Ishikawa (cell line): ENCODE data around the gene DBX1.

ENCODE experiments used
- EP300 ChIP-seq: IDR thresholded peaks from 2 replicates; pipeline ENCODE4 v1.6.1; 2012; ENCODE audit warnings: borderline replicate concordance
- TF ChIP-seq, protein P1 (sequence below): IDR thresholded peaks from 2 replicates; pipeline ENCODE4 v1.6.1; 2012; ENCODE audit warnings: low read depth, mild to moderate bottlenecking

DNA sequence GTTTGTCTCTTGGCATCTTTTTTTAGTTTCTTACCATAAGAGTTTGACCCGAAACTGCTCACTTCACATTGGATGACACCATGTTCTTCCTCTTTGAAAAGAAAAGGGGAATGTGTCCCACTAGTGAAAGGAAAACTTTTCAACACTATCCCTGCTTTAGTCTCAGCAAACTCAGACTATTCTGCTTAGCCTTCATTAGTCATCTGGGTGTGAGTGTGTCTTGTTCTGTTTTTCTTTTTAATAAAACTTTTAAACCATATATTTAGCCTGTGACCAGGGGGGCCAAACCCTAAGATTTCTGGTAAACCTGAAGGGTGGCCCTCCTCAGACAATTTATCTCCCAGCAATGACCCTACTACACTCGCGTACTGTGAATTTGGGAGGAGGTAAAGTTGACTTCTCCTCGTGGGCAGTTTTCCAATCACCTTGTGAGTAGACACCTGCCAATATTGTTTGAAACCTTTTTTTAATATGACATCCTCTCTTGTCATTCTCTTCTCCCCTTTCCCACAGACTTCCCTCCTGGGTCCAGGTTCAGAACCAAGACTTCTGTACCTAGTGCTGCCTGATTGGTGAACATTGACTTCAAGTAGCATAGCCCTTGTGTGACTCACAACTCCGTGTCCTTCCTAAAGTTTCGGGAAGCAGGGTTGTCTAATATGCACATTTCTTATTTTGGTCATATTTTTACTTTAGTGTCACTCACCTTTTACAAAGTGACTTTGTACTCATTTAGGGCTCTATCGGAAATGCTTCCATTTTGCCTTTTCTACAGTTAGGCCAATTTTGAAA is 39.9 kb downstream of the DBX1 start:
- no peak for TF ChIP-seq EP300
- TF ChIP-seq, protein P1, sequence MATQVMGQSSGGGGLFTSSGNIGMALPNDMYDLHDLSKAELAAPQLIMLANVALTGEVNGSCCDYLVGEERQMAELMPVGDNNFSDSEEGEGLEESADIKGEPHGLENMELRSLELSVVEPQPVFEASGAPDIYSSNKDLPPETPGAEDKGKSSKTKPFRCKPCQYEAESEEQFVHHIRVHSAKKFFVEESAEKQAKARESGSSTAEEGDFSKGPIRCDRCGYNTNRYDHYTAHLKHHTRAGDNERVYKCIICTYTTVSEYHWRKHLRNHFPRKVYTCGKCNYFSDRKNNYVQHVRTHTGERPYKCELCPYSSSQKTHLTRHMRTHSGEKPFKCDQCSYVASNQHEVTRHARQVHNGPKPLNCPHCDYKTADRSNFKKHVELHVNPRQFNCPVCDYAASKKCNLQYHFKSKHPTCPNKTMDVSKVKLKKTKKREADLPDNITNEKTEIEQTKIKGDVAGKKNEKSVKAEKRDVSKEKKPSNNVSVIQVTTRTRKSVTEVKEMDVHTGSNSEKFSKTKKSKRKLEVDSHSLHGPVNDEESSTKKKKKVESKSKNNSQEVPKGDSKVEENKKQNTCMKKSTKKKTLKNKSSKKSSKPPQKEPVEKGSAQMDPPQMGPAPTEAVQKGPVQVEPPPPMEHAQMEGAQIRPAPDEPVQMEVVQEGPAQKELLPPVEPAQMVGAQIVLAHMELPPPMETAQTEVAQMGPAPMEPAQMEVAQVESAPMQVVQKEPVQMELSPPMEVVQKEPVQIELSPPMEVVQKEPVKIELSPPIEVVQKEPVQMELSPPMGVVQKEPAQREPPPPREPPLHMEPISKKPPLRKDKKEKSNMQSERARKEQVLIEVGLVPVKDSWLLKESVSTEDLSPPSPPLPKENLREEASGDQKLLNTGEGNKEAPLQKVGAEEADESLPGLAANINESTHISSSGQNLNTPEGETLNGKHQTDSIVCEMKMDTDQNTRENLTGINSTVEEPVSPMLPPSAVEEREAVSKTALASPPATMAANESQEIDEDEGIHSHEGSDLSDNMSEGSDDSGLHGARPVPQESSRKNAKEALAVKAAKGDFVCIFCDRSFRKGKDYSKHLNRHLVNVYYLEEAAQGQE = no peak
